GM21367 (cell line): Measurements from ENCODE around the gene MT1X.
"Not testable (repeated sequence)": the region's sequence is repeated elsewhere in the genome, so short reads cannot be mapped to it uniquely, and the experiment has no call there.

Experiments used
- ATAC-seq: cut with Tn5 transposase; IDR thresholded peaks from one replicate; pipeline ENCODE4 v1.9.1; 2021; ENCODE audit not compliant: unreplicated experiment

The MT1X gene

GRCh38 chr16:56709443-56710040 lies 27.3 kb downstream of the MT1X start:
- no peak for ATAC-seq

- no peak for ATAC-seq
Observed at GRCh38 chr16:56710181-56710737, 28.0 kb downstream of the MT1X start.

- no peak for ATAC-seq
Observed at GRCh38 chr16:56711862-56712261, 29.6 kb downstream of the MT1X start.

- ATAC-seq, result no peak
Observed at GRCh38 chr16:56713794-56714193, 31.5 kb downstream of the MT1X start.

- no peak for ATAC-seq
Observed at GRCh38 chr16:56715126-56715525, 32.9 kb downstream of the MT1X start.

- no peak for ATAC-seq
Observed at GRCh38 chr16:56716761-56717160, 34.5 kb downstream of the MT1X start.

- ATAC-seq, result not testable (repeated sequence)
Observed at GRCh38 chr16:56717532-56717931, 35.3 kb downstream of the MT1X start.

GRCh38 chr16:56722200-56722842 lies 40.1 kb downstream of the MT1X start:
- no peak for ATAC-seq

GRCh38 chr16:56724191-56724590 lies 41.9 kb downstream of the MT1X start:
- no peak for ATAC-seq

GRCh38 chr16:56726283-56726682 lies 44.0 kb downstream of the MT1X start:
- no peak for ATAC-seq

- no peak for ATAC-seq
Observed at GRCh38 chr16:56726926-56727325, 44.7 kb downstream of the MT1X start.

GRCh38 chr16:56728027-56728426 lies 45.8 kb downstream of the MT1X start:
- no peak for ATAC-seq

- no peak for ATAC-seq
Observed at GRCh38 chr16:56728980-56729734, 46.9 kb downstream of the MT1X start.

- peak; percentile 56 for ATAC-seq
Observed at GRCh38 chr16:56729735-56730662, 47.7 kb downstream of the MT1X start, which contains the start of gene NUP93. NUP93 (plus strand) TSS chr16:56730129; CDS start chr16:56748248, 18,119 bp downstream.

- peak; percentile 34 for ATAC-seq
Observed at GRCh38 chr16:56732366-56732765, 50.1 kb downstream of the MT1X start.

GRCh38 chr16:56732832-56733231 lies 50.6 kb downstream of the MT1X start:
- ATAC-seq, result no peak
